Upper lobe of left lung (tissue), 6 donors: ENCODE data around the gene TAS1R1. TPM values are rescaled to one million over a fixed set of nuclear protein-coding genes. Genes with fewer than 3 reads are reported as not detected.

Experiments
- ATAC-seq, 2 donors: fragments of 200-7000 bp; cut with Tn5 transposase; one replicate each; pipeline ENCODE4 v1.9.1; 2022; ENCODE audit warnings: mild to moderate bottlenecking in 2 of 2, moderate library complexity in 2 of 2; ENCODE audit not compliant: low FRiP score in 2 of 2
- DNase-seq, 2 donors: peaks; one replicate each; pipeline ENCODE4 v3.0.0-alpha.2; 2019 to 2020
- H3K27ac ChIP-seq, 4 donors: fragments of 200-600 bp; sonication (generic); one replicate each; pipeline ENCODE4 v1.5.1; 2016 to 2019
- H3K27me3 ChIP-seq, 4 donors: fragments of 200-600 bp; sonication (generic); one replicate each; pipeline ENCODE4 v1.5.1; 2017 to 2019
- H3K36me3 ChIP-seq, 4 donors: fragments of 200-600 bp; sonication (generic); one replicate each; pipeline ENCODE4 v1.5.1; 2016 to 2019
- H3K4me1 ChIP-seq, 4 donors: fragments of 200-600 bp; sonication (generic); one replicate each; pipeline ENCODE4 v1.5.1; 2018 to 2019
- H3K4me3 ChIP-seq, 4 donors: fragments of 200-600 bp; sonication (generic); one replicate each; pipeline ENCODE4 v1.5.1; 2017 to 2019; ENCODE audit warnings: mild to moderate bottlenecking in 2 of 4, moderate library complexity in 1 of 4
- H3K9me3 ChIP-seq, 4 donors: fragments of 200-600 bp; sonication (generic); one replicate each; pipeline ENCODE4 v1.5.1; 2018 to 2019
- EP300 ChIP-seq, 4 donors: sonication (generic); formaldehyde crosslinking; IDR thresholded peaks; one replicate each; pipeline ENCODE4 v1.5.1; 2017; ENCODE audit warnings: antibody characterized with exemption in 4 of 4, control low read depth in 2 of 4
- POLR2A ChIP-seq, 4 donors: fragments of 450-650 bp; IDR thresholded peaks; one replicate each; pipeline ENCODE4 v1.5.1; 2016 to 2017; ENCODE audit warnings: antibody characterized with exemption in 4 of 4, mild to moderate bottlenecking in 2 of 4
- POLR2AphosphoS5 ChIP-seq, 2 donors: sonication (generic); formaldehyde crosslinking; IDR thresholded peaks; one replicate each; pipeline ENCODE4 v1.5.1; 2017; ENCODE audit warnings: antibody characterized with exemption in 2 of 2
- WGBS, 2 donors: methylation state at CpG; one replicate each; pipeline ENCODE4 v1.1.5; 2017 to 2018; 5-methylcytosine and 5-hydroxymethylcytosine counted together
- total RNA-seq, 6 donors: library from RNA; depleted of rRNA in 4 of 6; stranded (reverse); fragments of >200 nt in 4 of 6; gene quantifications; one replicate each; pipeline versions ENCODE4 v1.1.0 to v1.2.1, GENCODE V29; 2016 to 2021
- TF ChIP-seq, protein P1 (sequence below), 6 experiments: fragments of 450-650 bp in 4 of 6; fragments of 200-600 bp in 2 of 6; sonication (generic) in 2 of 6; IDR thresholded peaks; one replicate each; pipeline ENCODE4 v1.5.1; 2016 to 2019; ENCODE audit warnings: antibody characterized with exemption in 6 of 6
- donor health status: DM: no; HTN: no; CAD: no; lungs with moderate emphysema.
- donor health status: DM: no; HTN: yes; CAD: no; lungs with severe emphysema.

TAS1R1 gene
- total RNA-seq, result under 1 TPM in 2 of 6 donors, not detected in 4; 0.11 to 0.15 TPM

GRCh38 chr1:6554907-6555778 is at the start of gene TAS1R1:
TAS1R1 (plus strand) TSS chr1:6555307; CDS start chr1:6555374, 67 bp downstream.
- Histone ChIP-seq H3K27ac (peak within 1 kb of the TSS; percentile 74 to 84 (median 80)), H3K9me3 (no peaks in the 10 kb centered on the region), H3K36me3 (peaks cover 0 to 9% (median 2%) of the 10 kb centered on the region in 4 donors), H3K27me3 (no peaks in the 10 kb centered on the region), H3K4me3 (peak within 1 kb of the TSS; percentile 66 to 94 (median 82)), H3K4me1 (peaks cover 19 to 27% (median 23%) of the 10 kb centered on the region in 4 donors)
- TF ChIP-seq, protein P1, sequence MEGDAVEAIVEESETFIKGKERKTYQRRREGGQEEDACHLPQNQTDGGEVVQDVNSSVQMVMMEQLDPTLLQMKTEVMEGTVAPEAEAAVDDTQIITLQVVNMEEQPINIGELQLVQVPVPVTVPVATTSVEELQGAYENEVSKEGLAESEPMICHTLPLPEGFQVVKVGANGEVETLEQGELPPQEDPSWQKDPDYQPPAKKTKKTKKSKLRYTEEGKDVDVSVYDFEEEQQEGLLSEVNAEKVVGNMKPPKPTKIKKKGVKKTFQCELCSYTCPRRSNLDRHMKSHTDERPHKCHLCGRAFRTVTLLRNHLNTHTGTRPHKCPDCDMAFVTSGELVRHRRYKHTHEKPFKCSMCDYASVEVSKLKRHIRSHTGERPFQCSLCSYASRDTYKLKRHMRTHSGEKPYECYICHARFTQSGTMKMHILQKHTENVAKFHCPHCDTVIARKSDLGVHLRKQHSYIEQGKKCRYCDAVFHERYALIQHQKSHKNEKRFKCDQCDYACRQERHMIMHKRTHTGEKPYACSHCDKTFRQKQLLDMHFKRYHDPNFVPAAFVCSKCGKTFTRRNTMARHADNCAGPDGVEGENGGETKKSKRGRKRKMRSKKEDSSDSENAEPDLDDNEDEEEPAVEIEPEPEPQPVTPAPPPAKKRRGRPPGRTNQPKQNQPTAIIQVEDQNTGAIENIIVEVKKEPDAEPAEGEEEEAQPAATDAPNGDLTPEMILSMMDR (IDR thresholded peaks at IDR 0.05), result no peak
- no peak for TF ChIP-seq EP300 (IDR thresholded peaks at IDR 0.05)
- TF ChIP-seq POLR2A (IDR thresholded peaks at IDR 0.05), result no peak
- TF ChIP-seq POLR2AphosphoS5 (IDR thresholded peaks at IDR 0.05), result no peak
- ATAC-seq (peak; percentile 11 to 17), DNase-seq (peak; percentile 33 to 86)
- 72 to 89% methylated on average over 8 to 19 of the region's 19 CpGs for WGBS, 2 donors

DNA sequence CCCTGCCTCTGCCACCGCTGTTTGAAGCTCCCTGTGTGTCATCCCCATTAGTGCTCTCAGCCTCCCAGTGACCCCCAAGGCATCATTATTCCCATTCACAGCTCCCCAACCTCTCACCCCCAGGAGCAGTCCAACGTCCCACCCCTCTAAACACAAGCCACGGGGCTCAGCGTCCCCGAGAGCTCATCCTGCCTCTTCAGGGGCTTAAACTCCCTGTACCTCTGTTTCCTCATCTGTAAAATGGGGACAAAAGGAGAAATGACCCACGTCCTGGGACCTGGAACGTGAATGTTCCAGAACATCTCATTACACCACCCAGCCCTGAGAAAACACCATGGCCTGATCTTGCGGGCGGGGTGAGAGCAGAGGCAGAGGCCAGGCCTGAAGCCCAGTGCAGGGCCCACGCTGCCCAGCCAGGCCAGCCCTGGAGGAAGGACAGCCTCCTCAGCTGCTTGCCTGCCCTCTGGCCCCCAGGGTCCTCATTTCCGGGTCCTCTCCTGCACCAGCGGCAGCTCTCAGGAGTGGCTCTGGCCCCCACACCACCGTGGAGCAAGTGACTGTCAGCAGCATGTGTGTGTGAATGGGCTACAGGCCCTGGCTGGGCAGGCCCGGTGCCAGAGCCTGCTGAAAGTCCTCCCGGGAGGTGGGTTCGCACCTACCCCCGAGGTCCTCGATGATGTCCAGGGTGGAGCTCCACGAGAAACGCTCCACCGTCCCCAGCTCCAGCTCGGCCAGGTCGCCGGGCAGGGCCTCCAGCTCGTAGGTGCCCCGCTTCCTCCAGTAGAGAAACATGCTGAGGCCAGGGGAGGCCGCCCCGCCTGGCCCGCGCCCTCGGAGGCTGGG is 49.5 kb upstream of the TAS1R1 start:
- Histone ChIP-seq H3K27me3 (no peaks in the 10 kb centered on the region), H3K9me3 (no peaks in the 10 kb centered on the region), H3K27ac (no peak overlapping the region), H3K4me1 (peaks cover 5 to 17% (median 10%) of the 10 kb centered on the region in 4 donors), H3K4me3 (no peak overlapping the region), H3K36me3 (no peaks in the 10 kb centered on the region)
- TF ChIP-seq POLR2AphosphoS5 (IDR thresholded peaks at IDR 0.05) (no peak), POLR2A (IDR thresholded peaks at IDR 0.05) (no peak), EP300 (IDR thresholded peaks at IDR 0.05) (no peak)
- TF ChIP-seq, protein P1 (IDR thresholded peaks at IDR 0.05), result no peak
- DNase-seq (peak in 1 of 2 donors; percentile 79), ATAC-seq (no peak)
- 69 to 92% methylated on average over 8 to 31 of the region's 31 CpGs for WGBS, 2 donors

- H3K4me3 ChIP-seq, result no peak overlapping the region
- ATAC-seq, result no peak
- H3K9me3 ChIP-seq, result no peaks in the 10 kb centered on the region
- no peak overlapping the region for H3K27ac ChIP-seq
- 85 to 92% methylated on average over 19 to 31 of the region's 31 CpGs for WGBS, 2 donors
- H3K27me3 ChIP-seq, result no peaks in the 10 kb centered on the region
- no peaks in the 10 kb centered on the region for H3K36me3 ChIP-seq
- TF ChIP-seq, protein P1 (IDR thresholded peaks at IDR 0.05), result no peak
- no peak for TF ChIP-seq POLR2AphosphoS5 (IDR thresholded peaks at IDR 0.05)
- TF ChIP-seq POLR2A (IDR thresholded peaks at IDR 0.05), result no peak
- TF ChIP-seq EP300 (IDR thresholded peaks at IDR 0.05), result no peak
- DNase-seq, result peak in 1 of 2 donors; percentile 60
- H3K4me1 ChIP-seq, result peaks cover 5 to 15% (median 10%) of the 10 kb centered on the region in 4 donors
These were observed 48.7 kb upstream of the TAS1R1 start for GRCh38 chr1:6506210-6507036.

GRCh38 chr1:6507037-6507428 is 48.1 kb upstream of the TAS1R1 start:
- DNase-seq (no peak), ATAC-seq (peak in 1 of 2 donors; percentile 30)
- peaks cover under 1 to 10% (median 6%) of the 10 kb centered on the region in 4 donors for H3K4me1 ChIP-seq
- no peaks in the 10 kb centered on the region for H3K9me3 ChIP-seq
- 64 to 83% methylated on average over 6 to 7 of the region's 7 CpGs for WGBS, 2 donors
- no peak overlapping the region for H3K4me3 ChIP-seq
- no peaks in the 10 kb centered on the region for H3K36me3 ChIP-seq
- no peak for TF ChIP-seq EP300 (IDR thresholded peaks at IDR 0.05)
- TF ChIP-seq POLR2AphosphoS5 (IDR thresholded peaks at IDR 0.05), result no peak
- TF ChIP-seq, protein P1 (IDR thresholded peaks at IDR 0.05), result no peak
- no peak for TF ChIP-seq POLR2A (IDR thresholded peaks at IDR 0.05)
- no peak overlapping the region for H3K27ac ChIP-seq
- H3K27me3 ChIP-seq, result no peaks in the 10 kb centered on the region
